B cell (primary cell): Measurements from ENCODE around the gene CCDC13.

Source experiments
- EZH2 ChIP-seq: IDR thresholded peaks from 2 replicates; pipeline ENCODE4 v1.6.1; 2012; ENCODE audit warnings: borderline replicate concordance, low read depth, mild to moderate bottlenecking, moderate library complexity, low read length; ENCODE audit not compliant: insufficient read depth, poor library complexity, severe bottlenecking
- TF ChIP-seq, protein P1 (sequence below): fragments of 200-600 bp; IDR thresholded peaks from one replicate; pipeline ENCODE4 v1.8.0; 2022; ENCODE audit warnings: antibody characterized with exemption, mild to moderate bottlenecking

DNA sequence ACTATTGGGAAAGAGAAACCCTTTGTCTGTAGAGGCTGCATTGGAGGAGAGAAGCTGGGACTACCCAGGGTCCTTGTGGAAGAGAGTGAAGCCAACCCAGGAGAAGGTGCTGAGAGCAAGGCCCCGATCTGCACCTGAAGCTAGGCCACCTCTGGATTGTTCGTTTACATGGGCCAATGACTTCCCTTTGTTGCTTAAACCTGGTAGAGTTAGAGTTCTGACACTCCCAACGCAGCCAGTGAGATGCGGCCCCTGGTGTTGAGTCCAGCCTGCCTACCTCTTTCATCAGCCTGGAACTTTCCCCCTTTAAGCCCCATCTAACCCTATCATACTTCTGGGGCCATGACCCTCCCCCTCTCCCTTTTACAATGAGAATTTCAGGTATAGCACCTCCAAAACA, 30.8 kb downstream of the CCDC13 start:
- no peak for TF ChIP-seq EZH2
- TF ChIP-seq, protein P1, sequence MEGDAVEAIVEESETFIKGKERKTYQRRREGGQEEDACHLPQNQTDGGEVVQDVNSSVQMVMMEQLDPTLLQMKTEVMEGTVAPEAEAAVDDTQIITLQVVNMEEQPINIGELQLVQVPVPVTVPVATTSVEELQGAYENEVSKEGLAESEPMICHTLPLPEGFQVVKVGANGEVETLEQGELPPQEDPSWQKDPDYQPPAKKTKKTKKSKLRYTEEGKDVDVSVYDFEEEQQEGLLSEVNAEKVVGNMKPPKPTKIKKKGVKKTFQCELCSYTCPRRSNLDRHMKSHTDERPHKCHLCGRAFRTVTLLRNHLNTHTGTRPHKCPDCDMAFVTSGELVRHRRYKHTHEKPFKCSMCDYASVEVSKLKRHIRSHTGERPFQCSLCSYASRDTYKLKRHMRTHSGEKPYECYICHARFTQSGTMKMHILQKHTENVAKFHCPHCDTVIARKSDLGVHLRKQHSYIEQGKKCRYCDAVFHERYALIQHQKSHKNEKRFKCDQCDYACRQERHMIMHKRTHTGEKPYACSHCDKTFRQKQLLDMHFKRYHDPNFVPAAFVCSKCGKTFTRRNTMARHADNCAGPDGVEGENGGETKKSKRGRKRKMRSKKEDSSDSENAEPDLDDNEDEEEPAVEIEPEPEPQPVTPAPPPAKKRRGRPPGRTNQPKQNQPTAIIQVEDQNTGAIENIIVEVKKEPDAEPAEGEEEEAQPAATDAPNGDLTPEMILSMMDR, result no peak
